Measurements from ENCODE around the gene TMEM45B. TPM values are rescaled to one million over a fixed set of nuclear protein-coding genes. Genes with fewer than 3 reads are reported as not detected.
"Not testable (repeated sequence)": the region's sequence is repeated elsewhere in the genome, so short reads cannot be mapped to it uniquely, and the experiment has no call there.

TMEM45B gene
- total RNA-seq, 4 donors from 2014 or later: 0.11 to 0.66 TPM; not detected in 2

DNA sequence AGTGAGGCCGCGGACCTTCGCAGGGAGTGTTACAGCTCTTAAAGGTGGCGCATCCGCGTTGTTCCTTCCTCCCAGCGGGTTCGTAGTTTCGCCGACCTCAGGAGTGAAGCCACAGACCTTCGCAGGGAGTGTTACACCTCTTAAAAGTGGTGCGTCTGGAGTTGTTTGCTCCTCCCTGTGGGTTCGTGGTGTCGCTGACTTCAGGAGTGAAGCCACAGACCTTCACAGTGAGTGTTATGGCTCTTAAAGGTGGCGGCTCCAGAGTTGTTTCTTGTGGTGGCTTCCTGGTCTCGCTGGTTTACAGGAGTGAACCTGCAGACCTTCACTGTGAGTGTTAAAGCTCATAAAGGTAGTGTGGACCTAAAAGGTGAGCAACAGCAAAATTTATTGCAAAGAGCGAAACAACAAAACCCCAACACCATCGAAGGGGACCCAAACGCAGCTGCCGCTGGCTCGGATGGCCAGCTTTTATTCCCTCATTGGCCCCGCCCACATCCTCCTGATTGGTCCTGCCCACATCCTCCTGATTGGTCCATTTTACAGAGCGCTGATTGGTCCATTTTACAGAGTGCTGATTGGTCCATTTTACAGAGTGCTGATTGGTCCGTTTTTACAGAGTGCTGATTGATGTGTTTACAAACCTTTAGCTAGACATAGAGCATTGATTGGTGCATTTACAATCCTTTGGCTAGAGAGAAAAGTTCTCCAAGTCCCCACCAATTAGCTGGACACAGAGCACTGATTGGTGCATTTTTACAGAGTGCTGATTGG is 1.2 kb upstream of the TMEM45B start:
- Histone ChIP-seq H3K4me3 (no peak overlapping the region), H3K9me3 (no peaks in the 10 kb centered on the region), H3K27me3 (peaks cover 0 to 43% (median 4%) of the 10 kb centered on the region in 4 donors), H3K4me1 (peaks cover 3 to 9% (median 8%) of the 10 kb centered on the region in 4 donors), H3K36me3 (no peaks in the 10 kb centered on the region), H3K27ac (replicated peaks in 1 of 4) (no peak overlapping the region)
- intact Hi-C loops (cut with DNase I): no loop called here
- TF ChIP-seq EP300 (IDR thresholded peaks at IDR 0.05) (no peak), POLR2AphosphoS5 (IDR thresholded peaks at IDR 0.05) (no peak), POLR2A (IDR thresholded peaks at IDR 0.05; ENCODE audit: low read depth) (no peak)
- TF ChIP-seq, protein P1, sequence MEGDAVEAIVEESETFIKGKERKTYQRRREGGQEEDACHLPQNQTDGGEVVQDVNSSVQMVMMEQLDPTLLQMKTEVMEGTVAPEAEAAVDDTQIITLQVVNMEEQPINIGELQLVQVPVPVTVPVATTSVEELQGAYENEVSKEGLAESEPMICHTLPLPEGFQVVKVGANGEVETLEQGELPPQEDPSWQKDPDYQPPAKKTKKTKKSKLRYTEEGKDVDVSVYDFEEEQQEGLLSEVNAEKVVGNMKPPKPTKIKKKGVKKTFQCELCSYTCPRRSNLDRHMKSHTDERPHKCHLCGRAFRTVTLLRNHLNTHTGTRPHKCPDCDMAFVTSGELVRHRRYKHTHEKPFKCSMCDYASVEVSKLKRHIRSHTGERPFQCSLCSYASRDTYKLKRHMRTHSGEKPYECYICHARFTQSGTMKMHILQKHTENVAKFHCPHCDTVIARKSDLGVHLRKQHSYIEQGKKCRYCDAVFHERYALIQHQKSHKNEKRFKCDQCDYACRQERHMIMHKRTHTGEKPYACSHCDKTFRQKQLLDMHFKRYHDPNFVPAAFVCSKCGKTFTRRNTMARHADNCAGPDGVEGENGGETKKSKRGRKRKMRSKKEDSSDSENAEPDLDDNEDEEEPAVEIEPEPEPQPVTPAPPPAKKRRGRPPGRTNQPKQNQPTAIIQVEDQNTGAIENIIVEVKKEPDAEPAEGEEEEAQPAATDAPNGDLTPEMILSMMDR (IDR thresholded peaks at IDR 0.05): no peak
- no peak for DNase-seq (ENCODE audit: extremely low spot score)
- 90% methylated on average over 23 of the region's 24 CpGs for WGBS

DNA sequence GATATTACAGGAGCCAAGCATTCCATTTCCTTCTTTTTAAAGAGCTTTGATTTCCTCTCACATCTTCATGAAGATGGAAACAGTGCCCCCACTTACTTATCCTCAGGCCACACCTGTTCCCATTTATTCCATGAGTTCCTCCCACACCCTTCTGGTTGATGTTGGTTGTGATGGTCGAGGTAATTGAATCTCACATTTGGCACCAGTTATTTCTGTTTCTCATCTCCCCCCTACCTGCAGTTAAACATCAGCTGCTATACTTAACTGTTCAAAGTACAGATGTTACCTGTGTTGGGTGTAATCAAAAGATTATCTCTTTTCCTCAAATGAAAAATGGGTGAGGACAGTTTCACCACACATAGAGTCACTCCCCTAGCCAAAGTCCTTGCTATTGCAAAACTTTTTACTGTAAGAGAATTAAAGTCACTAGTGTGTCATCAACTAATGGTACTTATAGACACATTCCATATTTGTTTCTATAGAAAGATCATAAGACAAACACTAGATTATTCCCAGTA is 1.9 kb downstream of the TMEM45B start:
- Histone ChIP-seq H3K27me3 (peaks cover 0 to 53% (median 4%) of the 10 kb centered on the region in 4 donors), H3K27ac (replicated peaks in 1 of 4) (no peak overlapping the region), H3K9me3 (no peaks in the 10 kb centered on the region), H3K36me3 (no peaks in the 10 kb centered on the region), H3K4me1 (peaks cover 3 to 9% (median 8%) of the 10 kb centered on the region in 4 donors), H3K4me3 (no peak overlapping the region)
- 68% methylated on average over 1 of the region's 1 CpG for WGBS
- no peak for DNase-seq (ENCODE audit: extremely low spot score)
- intact Hi-C loops (cut with DNase I): no loop called here
- TF ChIP-seq POLR2A (IDR thresholded peaks at IDR 0.05; ENCODE audit: low read depth) (no peak), POLR2AphosphoS5 (IDR thresholded peaks at IDR 0.05) (no peak), EP300 (IDR thresholded peaks at IDR 0.05) (no peak)
- TF ChIP-seq, protein P1 (IDR thresholded peaks at IDR 0.05): no peak

DNA sequence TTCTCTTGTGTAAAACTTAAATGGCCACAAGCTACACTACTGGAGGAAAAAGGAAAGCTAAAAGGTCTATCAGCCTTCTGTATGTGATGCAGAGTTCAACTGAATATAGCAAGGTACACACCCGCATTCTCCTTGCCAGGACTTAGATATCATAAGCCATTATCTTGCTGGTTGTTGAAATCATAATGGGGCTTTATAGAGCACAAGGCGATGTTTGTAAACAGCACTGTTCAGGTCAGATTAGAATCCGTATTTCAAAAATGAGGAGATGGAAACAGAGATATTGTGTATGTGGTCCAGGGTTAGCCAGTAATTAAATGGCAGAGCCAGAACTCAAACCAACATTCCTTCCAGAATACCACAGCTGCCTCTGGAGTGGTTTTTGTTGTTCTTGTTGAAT is 2.6 kb downstream of the TMEM45B start:
- DNase-seq (ENCODE audit: extremely low spot score); H3K4me1 ChIP-seq; H3K9me3 ChIP-seq; H3K27ac ChIP-seq (replicated peaks in 1 of 4); intact Hi-C loops (cut with DNase I); H3K4me3 ChIP-seq; H3K36me3 ChIP-seq: not testable (repeated sequence)
- H3K27me3 ChIP-seq: peaks cover 0 to 53% (median 4%) of the 10 kb centered on the region in 4 donors
- 83% methylated on average over 3 of the region's 3 CpGs for WGBS

DNA sequence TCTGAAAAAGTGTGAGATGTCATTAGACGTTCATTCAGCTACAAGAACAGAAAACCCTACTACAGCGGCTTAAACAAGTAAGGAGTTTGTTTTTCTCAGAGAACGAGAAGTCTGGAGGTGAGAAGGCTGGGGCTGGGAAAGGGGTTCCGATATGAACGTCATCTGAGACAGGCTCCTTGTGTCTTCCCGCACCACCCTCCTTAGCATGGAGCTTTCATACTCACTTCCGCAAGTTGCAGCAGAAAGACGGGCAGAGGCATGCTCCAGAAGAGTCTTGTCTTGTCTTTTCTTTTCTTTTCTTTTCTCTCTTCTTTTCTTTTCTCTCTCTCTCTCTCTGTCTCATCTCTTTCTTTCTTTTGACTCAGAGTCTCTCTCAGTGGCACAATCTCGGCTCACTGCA is 3.6 kb downstream of the TMEM45B start:
- no peak overlapping the region for H3K27ac ChIP-seq (replicated peaks in 1 of 4)
- 78% methylated on average over 9 of the region's 9 CpGs for WGBS
- H3K27me3 ChIP-seq: peaks cover 0 to 51% (median 4%) of the 10 kb centered on the region in 4 donors
- intact Hi-C loops (cut with DNase I): no loop called here
- DNase-seq (ENCODE audit: extremely low spot score): no peak
- TF ChIP-seq EP300 (IDR thresholded peaks at IDR 0.05) (no peak), POLR2AphosphoS5 (IDR thresholded peaks at IDR 0.05) (no peak), POLR2A (IDR thresholded peaks at IDR 0.05; ENCODE audit: low read depth) (no peak)
- TF ChIP-seq, protein P1 (IDR thresholded peaks at IDR 0.05): no peak
- H3K4me1 ChIP-seq: peaks cover 3 to 9% (median 8%) of the 10 kb centered on the region in 4 donors
- no peaks in the 10 kb centered on the region for H3K9me3 ChIP-seq
- H3K36me3 ChIP-seq: no peaks in the 10 kb centered on the region
- no peak overlapping the region for H3K4me3 ChIP-seq

DNA sequence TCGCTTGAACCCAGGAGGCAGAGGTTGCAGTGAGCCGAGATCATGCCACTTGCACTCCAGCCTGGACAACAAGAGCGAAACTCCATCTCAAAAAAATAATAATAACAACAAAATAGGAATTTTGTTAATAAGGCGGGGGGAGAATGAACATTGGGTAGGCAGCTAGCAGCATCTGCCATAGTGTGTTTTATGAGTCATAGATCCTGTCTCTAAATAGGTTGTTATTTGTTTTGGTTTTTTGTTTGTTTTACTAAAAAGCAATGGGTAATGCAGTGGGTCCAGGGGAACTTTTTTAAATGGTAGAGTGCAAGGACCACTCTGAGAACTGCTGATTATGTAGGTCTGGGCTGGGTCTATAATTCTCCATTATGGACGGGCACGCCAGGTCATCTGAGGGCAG is 4.6 kb downstream of the TMEM45B start:
- H3K4me3 ChIP-seq; intact Hi-C loops (cut with DNase I); DNase-seq (ENCODE audit: extremely low spot score); H3K27ac ChIP-seq (replicated peaks in 1 of 4); H3K36me3 ChIP-seq; H3K4me1 ChIP-seq; H3K9me3 ChIP-seq: not testable (repeated sequence)
- WGBS: 89% methylated on average over 6 of the region's 6 CpGs
- peaks cover 0 to 41% (median 4%) of the 10 kb centered on the region in 4 donors for H3K27me3 ChIP-seq

DNA sequence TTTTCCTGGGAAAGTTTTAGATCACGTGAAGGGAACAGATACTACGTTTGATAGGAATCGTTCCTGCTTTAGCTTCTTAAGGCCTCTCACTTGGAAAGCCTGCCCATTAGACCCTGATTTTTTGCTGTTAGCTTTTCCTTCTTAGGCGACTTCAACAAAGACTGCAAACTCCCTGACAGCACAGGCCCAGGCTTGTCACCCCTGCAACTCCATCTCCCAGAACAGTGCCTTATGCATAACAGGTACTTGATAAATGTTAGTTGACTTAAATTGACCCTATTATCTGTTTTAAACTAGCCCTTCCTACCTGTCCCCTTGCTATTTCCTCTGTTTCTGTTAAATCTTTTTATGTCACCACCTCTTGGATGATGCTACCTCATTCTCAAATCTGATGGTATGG is 7.6 kb downstream of the TMEM45B start:
- H3K27ac ChIP-seq (replicated peaks in 1 of 4); intact Hi-C loops (cut with DNase I); H3K4me1 ChIP-seq; DNase-seq (ENCODE audit: extremely low spot score); H3K36me3 ChIP-seq; H3K9me3 ChIP-seq; H3K4me3 ChIP-seq: not testable (repeated sequence)
- H3K27me3 ChIP-seq: peaks cover 0 to 17% (median 0%) of the 10 kb centered on the region in 4 donors
- 90% methylated on average over 4 of the region's 4 CpGs for WGBS

DNA sequence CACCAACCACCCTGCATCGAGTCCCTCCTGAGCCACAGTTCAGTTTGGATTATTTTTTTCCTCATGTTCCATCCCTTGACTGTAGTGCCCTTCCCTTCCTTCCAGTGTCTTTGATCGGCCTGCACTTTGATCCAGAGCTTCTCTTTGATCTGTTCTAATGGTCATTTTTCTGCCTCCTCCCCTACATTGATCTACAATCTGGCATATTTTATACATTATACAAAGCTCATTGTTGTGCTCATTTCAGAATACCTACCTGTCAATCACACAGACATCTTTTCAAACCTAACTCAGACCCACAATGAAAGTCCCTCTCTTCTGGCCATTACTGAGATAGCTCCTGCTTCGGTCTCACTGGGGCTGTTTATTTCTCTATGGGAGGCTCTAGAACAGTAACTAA is 8.2 kb downstream of the TMEM45B start:
- 84% methylated on average over 3 of the region's 3 CpGs for WGBS
- intact Hi-C loops (cut with DNase I): not testable (repeated sequence)

More for the DNA sequence above, 8.2 kb downstream of the TMEM45B start:
- DNase-seq (ENCODE audit: extremely low spot score); H3K27ac ChIP-seq (replicated peaks in 1 of 4); H3K4me1 ChIP-seq; H3K4me3 ChIP-seq; H3K36me3 ChIP-seq; H3K9me3 ChIP-seq: not testable (repeated sequence)
- H3K27me3 ChIP-seq: peaks cover 0 to 12% (median 0%) of the 10 kb centered on the region in 4 donors

All from esophagus muscularis mucosa (tissue), 4 donors.